ENCODE measurements around the gene TRIP4.

GRCh38 chr15:64452988-64453688 lies 65.5 kb downstream of the TRIP4 start:
- TF ChIP-seq CTCF (IDR thresholded peaks at IDR 0.05; ENCODE audit: low read length) = no peak
- no peak for TF ChIP-seq EZH2 (IDR thresholded peaks at IDR 0.05; ENCODE audit: borderline replicate concordance, low read length)
